C4-2B (cell line): ENCODE results near the gene APBA3.

Experiments
- H3K27ac ChIP-seq: fragments of 450-650 bp; 2 replicates; pipeline ENCODE4 v1.5.1; 2017
- ZFX ChIP-seq: fragments of 450-650 bp; IDR thresholded peaks from 2 replicates; pipeline ENCODE4 v1.6.1; 2017
- TF ChIP-seq, protein P1 (sequence below): fragments of 450-650 bp; conservative IDR thresholded peaks from 2 replicates; pipeline ENCODE4 v1.5.1; 2017; ENCODE audit warnings: mild to moderate bottlenecking

The APBA3 gene

DNA sequence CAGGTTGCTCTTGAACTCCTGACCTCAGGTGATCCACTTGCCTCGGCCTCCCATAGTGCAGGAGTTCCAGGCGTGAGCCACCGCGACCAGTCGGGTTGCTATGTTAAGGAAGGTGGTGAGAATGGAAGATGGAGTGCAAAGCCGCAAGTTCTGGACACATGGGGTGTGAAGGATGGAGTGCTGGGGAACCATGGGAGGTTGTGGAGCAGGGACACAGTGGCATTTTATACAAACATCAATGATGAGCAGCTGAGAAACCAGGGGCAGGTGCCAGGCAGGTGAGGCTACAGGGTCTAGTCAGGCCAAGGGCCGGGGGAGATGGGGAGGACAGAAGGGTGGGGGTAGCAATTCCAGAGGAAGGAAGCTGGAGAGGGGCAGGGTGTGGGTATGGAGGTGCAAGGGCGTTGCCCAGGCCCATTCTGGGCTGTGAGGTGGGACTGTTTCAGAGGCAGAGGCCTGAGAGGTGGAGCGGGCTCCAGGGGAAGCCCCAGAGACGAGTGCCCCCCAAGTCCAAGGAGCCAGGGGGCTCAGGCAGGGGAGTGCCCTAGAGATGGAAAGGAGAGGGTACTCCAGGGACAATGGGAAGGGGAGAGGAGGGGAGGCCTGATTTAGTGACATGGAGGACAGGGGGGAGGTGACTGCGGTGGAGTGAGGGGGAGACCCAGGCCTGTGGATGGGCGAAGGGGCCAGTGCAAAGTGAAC is 12.5 kb upstream of the APBA3 start:
- H3K27ac ChIP-seq: no peak overlapping the region
- TF ChIP-seq ZFX: no peak
- TF ChIP-seq, protein P1, sequence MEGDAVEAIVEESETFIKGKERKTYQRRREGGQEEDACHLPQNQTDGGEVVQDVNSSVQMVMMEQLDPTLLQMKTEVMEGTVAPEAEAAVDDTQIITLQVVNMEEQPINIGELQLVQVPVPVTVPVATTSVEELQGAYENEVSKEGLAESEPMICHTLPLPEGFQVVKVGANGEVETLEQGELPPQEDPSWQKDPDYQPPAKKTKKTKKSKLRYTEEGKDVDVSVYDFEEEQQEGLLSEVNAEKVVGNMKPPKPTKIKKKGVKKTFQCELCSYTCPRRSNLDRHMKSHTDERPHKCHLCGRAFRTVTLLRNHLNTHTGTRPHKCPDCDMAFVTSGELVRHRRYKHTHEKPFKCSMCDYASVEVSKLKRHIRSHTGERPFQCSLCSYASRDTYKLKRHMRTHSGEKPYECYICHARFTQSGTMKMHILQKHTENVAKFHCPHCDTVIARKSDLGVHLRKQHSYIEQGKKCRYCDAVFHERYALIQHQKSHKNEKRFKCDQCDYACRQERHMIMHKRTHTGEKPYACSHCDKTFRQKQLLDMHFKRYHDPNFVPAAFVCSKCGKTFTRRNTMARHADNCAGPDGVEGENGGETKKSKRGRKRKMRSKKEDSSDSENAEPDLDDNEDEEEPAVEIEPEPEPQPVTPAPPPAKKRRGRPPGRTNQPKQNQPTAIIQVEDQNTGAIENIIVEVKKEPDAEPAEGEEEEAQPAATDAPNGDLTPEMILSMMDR: no peak

DNA sequence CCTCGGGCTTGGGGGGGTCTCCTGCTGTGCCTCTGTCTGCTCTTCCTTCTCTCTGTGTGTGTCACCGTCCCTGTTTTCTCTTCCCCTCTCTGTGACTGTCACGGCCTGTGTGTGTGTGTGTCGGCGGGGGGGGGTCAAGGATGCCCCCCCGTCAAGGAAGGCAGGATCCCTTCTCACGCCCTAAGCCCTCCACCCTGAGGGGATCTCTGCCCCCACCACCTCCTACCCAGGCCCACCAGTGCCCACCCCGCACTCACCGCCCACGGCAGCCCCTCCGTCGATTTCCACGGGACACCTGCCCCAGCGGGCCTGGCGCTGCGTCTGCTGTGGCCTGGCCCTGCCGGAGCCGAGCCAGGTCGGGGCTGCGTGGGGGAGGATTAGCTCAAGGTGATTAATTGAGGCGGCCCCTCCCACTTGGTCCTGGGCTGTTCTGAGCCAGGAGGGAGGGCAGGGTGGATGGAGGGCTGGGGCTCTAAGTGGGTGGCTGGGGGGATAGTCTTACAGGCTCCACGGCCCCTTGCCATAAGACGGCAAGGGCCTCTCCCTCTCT is 10.5 kb upstream of the APBA3 start, which contains the start of gene RAX2:
TSS of gene RAX2 (minus strand) at position 323 of the 550 bp plus-strand sequence. CDS start 486 bp downstream, outside the sequence.
- no peak for TF ChIP-seq ZFX
- TF ChIP-seq, protein P1: no peak
- H3K27ac ChIP-seq: no peak within 1 kb of the TSS

DNA sequence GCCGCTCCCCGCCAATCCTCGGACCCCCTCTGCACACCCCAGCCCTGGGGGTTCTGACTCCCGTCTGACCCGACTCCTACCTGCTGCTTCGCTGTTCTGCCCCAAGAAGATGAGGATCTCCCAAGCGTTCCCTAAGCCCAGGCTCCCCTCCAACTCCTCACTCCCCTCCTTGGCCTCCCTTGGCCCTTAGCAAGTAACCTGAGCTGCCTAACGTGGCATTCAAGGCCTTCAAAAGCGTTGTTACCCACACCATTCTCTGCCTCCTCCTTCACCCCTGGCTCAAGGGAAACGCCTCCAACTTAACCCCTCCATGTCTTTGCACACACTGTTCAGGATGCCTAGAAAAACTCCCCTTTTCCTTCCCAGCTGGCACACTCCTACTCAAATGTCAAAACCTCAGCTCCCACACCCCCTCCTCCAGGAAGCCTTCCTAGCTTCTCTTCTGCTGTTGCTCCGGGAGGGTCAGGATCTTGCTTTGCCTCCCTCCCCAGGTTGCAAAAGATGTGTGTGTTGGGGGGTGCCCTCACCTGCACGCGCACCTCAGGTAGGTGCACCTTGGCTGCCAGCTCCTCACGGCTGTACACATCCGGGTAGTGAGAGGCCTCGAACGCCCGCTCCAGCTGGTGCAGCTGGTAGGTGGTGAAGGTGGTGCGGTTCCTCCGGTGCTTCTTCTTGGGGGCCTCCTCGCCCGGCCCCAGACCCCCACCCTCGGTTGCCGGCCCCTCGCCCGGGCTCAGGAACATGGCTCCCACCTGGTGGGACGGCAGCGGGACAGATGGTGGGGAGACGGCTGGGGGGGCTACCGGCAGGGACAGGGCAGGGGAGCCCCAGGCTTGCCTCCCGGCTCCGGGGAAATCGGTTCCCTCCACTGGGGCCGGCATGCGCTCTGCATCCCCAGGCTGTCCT is 9.8 kb upstream of the APBA3 start:
- H3K27ac ChIP-seq: no peak overlapping the region
- TF ChIP-seq, protein P1: no peak
- no peak for TF ChIP-seq ZFX

DNA sequence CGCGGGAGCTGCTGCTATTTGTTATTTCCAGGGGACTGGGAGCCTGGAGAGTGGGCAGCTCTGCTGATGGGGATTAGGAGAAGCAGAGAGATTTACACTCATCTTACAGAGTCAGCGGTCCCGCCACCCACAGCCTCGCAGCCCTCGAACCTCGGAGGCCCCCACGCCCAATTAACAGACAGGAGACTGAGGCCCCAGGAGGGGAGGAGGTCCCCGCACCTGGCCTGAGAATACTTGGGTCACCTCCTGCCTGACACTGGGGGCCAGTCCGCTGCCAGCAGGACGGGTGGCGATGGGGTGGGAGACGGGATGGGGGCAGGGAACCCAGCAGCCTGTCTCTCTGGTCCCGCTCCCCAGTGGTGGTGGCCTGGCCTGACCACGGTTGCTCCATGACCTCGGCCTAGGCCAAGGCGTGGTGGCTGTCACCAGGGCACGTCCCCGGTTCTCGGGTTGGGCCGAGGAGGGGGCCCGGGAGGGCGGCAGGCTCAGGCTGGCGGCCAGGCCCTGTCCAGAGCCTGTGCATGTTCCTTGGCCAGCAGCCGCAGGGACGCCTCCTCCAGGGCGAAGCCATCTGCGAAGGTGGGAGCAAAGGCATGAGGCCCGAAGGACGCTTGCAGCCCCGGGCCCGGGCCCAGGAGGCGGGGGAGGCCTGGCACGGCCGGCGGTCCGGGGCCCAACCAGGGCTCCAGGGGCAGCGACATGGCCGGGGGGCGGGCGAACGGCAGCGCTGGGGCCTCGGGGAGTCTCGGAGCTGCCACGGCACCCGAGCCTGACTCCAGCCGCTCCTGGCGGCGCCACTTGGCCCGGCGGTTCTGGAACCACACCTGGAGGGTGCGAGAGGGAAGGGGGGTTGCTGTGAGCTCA is 8.9 kb upstream of the APBA3 start:
- no peak overlapping the region for H3K27ac ChIP-seq
- TF ChIP-seq ZFX: no peak

DNA sequence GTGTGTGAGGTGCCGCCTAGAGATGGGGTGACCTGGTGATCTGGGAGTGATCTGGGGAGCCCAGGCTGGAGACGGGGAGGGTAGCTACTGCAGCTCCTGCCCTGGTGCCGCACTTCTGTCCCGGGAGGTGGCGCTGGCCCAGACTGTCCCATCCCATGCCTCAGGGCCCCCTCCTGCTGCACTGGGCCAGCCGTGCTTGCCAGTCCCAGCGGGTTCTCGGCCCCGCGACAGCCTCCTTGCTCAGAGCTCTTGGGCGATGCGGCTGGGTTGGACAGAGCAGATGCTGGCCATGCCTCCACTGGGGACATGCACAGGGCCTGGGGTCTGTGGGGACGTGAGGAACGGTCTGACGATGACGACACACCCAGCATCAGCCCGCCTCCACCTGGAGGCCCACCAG is 8.0 kb upstream of the APBA3 start:
- H3K27ac ChIP-seq: no peak overlapping the region
- TF ChIP-seq, protein P1: no peak
- TF ChIP-seq ZFX: no peak

DNA sequence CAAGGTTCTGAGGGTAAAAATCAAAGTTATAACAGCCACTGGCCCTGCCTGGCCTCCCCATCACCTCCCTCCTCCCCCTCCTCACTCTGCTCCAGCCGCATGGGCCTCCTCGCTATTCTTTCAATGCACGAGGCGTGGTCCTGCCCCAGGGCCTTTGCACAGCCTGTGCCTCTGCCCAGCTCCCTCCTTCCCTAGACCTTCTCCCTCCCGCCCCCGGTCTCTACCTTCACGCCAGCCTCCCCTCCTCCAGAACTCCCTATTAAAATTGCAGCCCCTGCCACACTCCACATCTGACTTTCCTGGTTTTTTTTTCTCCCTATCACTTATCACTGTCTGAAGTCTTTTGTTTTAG is 7.2 kb upstream of the APBA3 start:
- H3K27ac ChIP-seq: no peak overlapping the region
- TF ChIP-seq, protein P1: no peak
- no peak for TF ChIP-seq ZFX

DNA sequence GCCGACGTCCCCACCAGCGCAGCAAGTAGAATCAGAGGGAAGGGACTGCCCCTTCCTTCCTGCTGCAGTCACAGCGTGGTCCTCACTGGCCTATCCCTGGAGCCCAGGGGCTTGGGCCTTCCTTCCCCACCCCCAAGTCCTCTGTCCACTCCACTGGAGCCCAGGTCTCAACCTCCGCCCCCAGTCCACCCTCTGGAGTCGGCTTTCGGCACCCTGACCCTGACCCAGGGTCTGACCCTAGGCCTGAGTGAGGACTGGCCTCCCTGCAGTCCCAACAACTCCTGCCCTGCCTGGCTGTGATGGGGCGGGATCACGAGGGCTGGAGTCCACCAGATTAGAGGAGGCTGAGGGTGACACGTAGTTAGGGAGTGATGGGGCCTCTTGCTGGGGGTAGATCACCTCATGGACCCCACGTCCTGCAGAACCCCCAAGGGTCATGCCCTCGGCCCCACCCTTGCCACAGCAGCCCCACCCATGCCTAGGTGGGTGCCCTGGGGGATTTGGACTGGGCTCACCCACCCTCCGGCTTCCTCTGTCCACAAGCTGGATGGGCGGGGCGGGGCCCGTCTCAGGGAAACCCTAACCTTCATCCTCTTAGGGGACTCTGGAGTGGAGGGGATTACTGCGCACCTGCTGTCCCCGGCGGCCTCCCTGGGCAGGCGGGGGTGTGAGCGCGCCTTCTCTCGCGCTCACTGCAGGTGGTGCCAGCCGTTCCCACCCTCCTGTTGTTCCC is 6.7 kb upstream of the APBA3 start:
- H3K27ac ChIP-seq: no peak overlapping the region
- TF ChIP-seq ZFX: no peak
- TF ChIP-seq, protein P1: no peak
